G401.6 (cell line): ENCODE results near the gene RAMP1.

Experiments used
- FAIRE-seq: peaks from 2 replicates; lab custom pipeline; 2012; peaks lifted over from hg19 to GRCh38; lab: Jason Lieb, UNC

Gene RAMP1

DNA sequence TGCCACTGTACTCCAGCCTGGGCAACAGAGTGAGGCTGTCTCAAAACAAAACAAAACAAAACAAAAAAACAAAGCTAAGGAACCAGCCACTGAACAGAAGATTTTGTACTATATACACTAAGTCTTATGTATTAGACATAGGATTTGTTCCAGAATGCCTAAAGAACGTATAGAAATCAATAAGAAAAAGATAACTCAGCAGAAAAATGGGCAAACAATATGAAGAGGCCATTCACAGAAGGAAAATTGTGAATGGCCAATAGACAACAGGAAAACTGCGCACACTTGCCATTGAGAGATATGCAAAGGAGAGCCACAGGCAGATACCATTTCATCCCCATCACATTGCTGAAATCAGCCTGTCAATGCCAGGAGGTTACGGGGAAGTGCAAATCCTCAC, 92.5 kb downstream of the RAMP1 start:
- FAIRE-seq = no peak

DNA sequence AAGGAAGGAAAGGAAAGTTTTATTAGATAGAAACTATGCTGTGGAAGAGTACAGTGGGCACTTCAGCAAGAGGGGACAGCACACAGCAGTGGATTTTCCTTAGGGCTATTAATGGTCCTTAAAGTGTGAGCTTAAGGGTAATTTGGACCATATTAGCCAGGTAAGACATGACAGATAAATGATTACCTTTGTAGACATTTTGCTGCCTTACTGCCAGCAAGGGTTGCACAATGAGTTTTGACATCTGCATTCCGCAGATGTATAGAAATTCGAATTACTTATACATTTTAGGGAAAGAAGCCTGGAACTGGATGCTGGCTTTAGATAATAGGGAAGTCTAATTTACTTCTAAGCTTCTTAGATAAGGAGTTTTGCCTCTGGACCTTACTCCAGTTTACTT, 93.4 kb downstream of the RAMP1 start:
- no peak for FAIRE-seq

DNA sequence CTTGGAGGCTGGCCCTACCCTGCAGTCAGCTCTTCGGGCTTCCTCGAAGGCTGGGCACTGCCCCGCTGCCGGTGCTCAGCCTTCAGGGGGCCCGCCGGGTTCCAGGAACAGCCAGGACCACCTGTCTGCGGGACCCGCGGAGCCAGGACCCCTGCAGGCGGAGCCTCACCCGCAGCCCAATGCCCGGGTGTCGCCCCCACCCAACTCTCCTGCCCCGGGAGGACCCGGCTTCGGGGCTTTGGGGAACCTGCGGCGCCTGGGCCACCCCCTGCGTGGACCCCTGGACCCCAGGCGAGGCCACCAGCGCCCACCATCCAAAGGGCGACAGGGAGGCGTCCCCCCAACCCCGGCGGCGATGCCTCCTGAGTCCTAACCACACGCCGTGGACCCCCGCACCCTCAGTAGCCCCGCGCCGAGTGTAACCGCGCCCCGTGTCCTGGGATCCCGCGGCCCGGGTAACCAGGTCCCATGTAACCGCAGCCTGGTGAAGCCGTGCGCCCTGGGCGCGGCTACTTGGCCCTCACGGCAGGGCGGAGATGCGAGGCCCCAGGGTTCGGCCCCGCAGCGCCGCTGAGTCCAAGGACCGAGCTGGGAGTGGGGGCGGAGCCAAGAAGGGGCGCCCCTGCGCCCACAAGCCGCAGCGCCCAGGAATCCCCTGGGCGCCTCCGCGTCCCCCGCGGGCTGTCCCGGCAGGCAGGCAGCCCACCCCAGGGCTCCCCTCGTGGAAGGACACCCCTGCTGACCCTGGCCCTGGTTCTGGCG, 96.4 kb downstream of the RAMP1 start:
- no peak for FAIRE-seq

DNA sequence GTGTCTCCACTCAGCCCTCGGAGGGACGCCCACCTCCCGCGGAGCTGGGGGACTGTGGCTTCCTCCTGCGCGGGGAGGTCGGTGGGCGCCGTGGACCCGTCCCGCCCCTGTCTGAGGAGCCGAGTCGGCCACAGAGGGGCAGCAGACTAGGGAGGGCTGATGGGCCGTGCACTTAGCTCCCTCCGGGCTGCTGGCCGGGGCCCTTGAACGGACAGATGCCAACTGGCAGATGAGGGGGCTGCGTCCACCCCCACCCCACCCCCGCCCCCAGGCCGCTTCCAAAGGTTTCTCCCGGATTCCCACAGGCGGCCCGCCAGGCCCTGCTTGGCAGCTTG, 96.9 kb downstream of the RAMP1 start:
- no peak for FAIRE-seq

DNA sequence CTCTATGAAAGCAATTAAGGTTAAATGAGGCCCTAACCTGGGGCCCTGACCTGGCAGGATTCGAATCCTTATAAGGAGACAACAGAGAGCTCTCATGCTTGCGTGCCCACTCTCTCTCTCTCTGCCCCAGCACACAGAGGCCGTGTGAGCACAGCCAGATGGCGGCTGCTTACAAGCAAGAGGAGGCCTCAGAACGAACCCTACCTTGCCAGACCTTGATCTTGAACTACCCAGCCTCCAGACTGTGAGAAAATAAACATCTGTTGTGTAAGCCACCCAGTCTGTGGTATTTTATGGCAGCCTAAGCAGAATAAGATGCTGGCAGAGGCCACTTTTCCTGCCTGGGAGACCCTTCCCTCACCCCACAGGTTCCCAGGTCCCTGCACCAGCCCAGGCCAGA, 102.2 kb downstream of the RAMP1 start:
- FAIRE-seq = no peak
